Chondrocyte (in vitro differentiated cells): ENCODE data around the gene CPSF4. TPM values are rescaled to one million over a fixed set of nuclear protein-coding genes. Genes with fewer than 3 reads are reported as not detected.
A peak's percentile ranks its signal among the peaks of the same experiment; 100 is the strongest.

Source experiments
- DNase-seq: peaks from one replicate; pipeline ENCODE4 v3.0.0; 2021; ENCODE audit warnings: mixed read lengths, low spot score
- H3K27ac Mint-ChIP-seq: one replicate; pipeline ENCODE4 v1.8.0; 2021; ENCODE audit warnings: mild to moderate bottlenecking, moderate library complexity, mixed read lengths; ENCODE audit not compliant: unreplicated experiment
- H3K27me3 Mint-ChIP-seq: 2 replicates; pipeline ENCODE4 v1.8.0; 2021; ENCODE audit warnings: low read depth, mixed read lengths
- H3K36me3 Mint-ChIP-seq: 2 replicates; pipeline ENCODE4 v1.8.0; 2021; ENCODE audit warnings: low read depth, mixed read lengths
- H3K4me1 Mint-ChIP-seq: 2 replicates; pipeline ENCODE4 v1.8.0; 2021; ENCODE audit warnings: low read depth, mild to moderate bottlenecking, mixed read lengths
- H3K4me3 Mint-ChIP-seq: one replicate; pipeline ENCODE4 v1.8.0; 2021; ENCODE audit warnings: mild to moderate bottlenecking, moderate library complexity, mixed read lengths; ENCODE audit not compliant: unreplicated experiment
- H3K9me3 Mint-ChIP-seq: 2 replicates; pipeline ENCODE4 v1.8.0; 2021; ENCODE audit warnings: low read depth, mixed read lengths
- total RNA-seq: library from RNA; stranded (reverse); gene quantifications from 3 replicates; pipeline ENCODE4 v1.2.1, GENCODE V29; 2021
- TF ChIP-seq, protein P1 (sequence below): fragments of 200-600 bp; sonication (generic); IDR thresholded peaks from 2 replicates; pipeline ENCODE4 v1.5.0; 2021; ENCODE audit warnings: antibody characterized with exemption, mild to moderate bottlenecking, moderate library complexity

Gene CPSF4
- total RNA-seq, 1 donor from 2014 or later, result 36.6 TPM

DNA sequence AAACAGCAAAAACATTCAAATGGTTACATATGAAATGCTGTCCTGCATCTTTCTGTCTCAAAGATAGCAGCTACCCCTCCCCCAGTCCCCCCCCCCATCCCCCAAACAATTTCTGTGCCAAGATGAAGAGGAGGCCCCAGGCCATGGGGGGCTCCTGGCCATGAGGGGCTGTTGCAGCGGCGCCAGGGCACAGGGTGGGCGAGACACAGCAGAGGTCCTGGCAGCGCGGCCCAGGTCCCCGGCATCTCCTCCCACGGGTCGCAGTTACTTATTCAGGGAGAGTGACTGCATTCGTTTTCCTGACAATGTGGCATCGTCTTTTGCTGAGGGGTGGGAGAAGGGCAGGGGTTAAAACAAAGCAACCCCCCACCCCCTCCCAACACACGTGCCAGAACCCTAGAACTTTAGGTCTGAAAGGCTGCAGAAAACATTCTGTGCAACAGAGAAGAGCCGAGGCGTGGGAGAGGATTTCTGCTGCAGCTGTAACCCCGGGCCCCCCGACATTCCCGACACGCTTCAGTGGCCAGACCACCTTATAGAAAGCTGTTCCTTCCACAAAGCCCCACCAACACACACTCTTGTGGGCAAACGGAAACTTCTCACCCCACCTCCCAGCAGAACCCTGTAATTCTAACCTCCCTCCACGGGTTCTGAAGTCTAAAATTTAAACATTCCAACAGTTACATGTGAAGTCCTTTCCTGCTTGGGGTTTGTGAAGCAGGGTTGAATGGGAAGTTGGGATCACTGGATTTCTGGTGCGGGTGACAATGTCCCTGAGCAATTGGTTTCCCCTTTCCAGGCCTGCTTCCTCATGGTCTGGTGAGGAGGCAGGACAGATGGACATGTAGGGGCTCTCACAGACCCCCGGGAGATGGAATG is 42.1 kb upstream of the CPSF4 start:
- Mint-ChIP-seq H3K4me1 (peaks cover 16% of the 10 kb centered on the region), H3K27me3 (no peaks in the 10 kb centered on the region), H3K36me3 (peaks cover 24% of the 10 kb centered on the region), H3K4me3 (no peak overlapping the region), H3K9me3 (no peaks in the 10 kb centered on the region), H3K27ac (no peak overlapping the region)
- DNase-seq, result no peak
- TF ChIP-seq, protein P1, sequence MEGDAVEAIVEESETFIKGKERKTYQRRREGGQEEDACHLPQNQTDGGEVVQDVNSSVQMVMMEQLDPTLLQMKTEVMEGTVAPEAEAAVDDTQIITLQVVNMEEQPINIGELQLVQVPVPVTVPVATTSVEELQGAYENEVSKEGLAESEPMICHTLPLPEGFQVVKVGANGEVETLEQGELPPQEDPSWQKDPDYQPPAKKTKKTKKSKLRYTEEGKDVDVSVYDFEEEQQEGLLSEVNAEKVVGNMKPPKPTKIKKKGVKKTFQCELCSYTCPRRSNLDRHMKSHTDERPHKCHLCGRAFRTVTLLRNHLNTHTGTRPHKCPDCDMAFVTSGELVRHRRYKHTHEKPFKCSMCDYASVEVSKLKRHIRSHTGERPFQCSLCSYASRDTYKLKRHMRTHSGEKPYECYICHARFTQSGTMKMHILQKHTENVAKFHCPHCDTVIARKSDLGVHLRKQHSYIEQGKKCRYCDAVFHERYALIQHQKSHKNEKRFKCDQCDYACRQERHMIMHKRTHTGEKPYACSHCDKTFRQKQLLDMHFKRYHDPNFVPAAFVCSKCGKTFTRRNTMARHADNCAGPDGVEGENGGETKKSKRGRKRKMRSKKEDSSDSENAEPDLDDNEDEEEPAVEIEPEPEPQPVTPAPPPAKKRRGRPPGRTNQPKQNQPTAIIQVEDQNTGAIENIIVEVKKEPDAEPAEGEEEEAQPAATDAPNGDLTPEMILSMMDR, result no peak

DNA sequence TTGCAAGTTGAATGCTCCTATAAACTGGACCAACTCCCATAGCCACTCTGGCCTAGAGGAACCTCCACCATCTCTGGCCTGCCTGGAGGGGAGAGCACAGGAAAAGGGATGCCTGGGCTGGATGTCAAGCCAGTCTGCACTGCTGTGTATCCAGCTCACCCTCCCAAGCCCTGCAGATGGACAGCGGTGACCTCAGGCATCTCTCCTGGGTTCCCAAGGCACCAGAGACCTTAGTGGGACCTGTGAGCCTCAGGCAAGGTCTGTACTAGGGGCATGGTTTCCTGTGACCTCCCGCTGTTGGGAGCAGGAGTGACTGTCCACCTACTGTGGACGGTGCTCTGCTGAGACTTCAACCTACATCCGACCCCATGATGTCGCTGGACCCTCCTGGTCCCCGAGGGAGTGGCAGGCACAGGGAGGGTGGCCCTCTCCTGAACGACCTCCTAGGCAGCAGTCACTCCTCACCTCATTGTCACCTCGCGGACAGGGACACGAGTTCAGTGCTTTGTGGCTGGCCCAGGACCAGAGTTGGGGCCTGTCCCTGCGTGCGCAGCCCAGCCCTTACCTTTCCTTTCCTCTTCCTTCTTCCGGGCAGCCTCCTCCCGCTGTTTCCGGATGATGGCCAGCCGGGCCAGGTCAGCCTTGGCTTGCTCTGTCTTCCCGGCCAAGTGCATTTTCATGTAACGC is 41.3 kb upstream of the CPSF4 start:
- no peak overlapping the region for H3K4me3 Mint-ChIP-seq
- no peak overlapping the region for H3K27ac Mint-ChIP-seq
- no peaks in the 10 kb centered on the region for H3K27me3 Mint-ChIP-seq
- TF ChIP-seq, protein P1, result no peak
- no peak for DNase-seq
- peaks cover 16% of the 10 kb centered on the region for H3K4me1 Mint-ChIP-seq
- no peaks in the 10 kb centered on the region for H3K9me3 Mint-ChIP-seq
- peaks cover 21% of the 10 kb centered on the region for H3K36me3 Mint-ChIP-seq

DNA sequence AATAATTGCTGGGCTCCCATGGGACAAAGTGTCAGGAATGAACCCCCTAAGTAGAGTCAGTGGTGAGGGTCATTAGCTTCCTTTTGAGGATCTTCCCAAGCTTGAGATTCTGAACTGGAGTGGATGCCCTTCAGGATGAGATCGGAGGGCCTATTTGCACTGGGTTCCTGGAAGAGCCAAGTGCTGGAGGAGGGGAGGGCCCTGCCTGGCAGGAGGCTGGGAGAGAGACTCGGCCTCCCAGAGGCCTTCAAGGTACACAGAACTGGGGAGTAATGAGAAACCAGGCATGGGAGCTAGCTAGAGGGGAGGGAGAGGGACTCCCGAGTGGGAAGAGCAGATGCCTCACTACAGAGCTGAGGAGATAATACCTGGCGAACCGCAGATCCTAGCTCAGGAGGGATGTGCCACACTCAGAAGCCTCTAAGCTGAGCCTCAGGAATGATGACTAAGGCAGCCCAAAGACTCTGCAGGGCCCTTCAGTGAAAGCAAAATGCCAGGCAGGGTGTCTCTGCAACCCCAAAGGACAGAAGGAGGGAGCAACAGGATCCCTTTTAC is 39.8 kb upstream of the CPSF4 start:
- peak overlapping the region; percentile 57 for H3K27ac Mint-ChIP-seq
- TF ChIP-seq, protein P1, result no peak
- no peak overlapping the region for H3K4me3 Mint-ChIP-seq
- H3K27me3 Mint-ChIP-seq, result no peaks in the 10 kb centered on the region
- H3K9me3 Mint-ChIP-seq, result no peaks in the 10 kb centered on the region
- peaks cover 28% of the 10 kb centered on the region for H3K36me3 Mint-ChIP-seq
- H3K4me1 Mint-ChIP-seq, result peaks cover 7% of the 10 kb centered on the region
- no peak for DNase-seq

DNA sequence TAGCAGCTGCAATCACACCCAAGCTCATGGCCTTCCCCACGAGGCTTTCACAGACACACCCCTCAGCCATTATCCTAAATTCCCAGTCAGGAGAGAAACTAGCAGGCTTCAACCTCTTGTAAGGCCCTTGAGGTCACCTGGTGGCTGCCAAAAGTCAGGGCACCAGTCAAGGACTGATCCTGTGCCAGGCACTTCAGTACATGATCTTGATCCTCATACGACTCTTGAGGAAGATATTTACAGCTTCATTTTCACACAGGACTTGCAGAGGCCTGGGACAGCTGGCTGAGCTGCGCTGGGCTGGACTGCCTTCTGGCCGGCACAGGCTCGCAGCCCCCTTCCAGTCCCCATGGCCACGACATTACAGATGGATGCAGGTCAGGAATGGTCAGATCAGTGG is 39.1 kb upstream of the CPSF4 start:
- H3K27ac Mint-ChIP-seq, result no peak overlapping the region
- TF ChIP-seq, protein P1, result no peak
- no peaks in the 10 kb centered on the region for H3K27me3 Mint-ChIP-seq
- peaks cover 28% of the 10 kb centered on the region for H3K36me3 Mint-ChIP-seq
- peaks cover 12% of the 10 kb centered on the region for H3K4me1 Mint-ChIP-seq
- H3K4me3 Mint-ChIP-seq, result no peak overlapping the region
- no peak for DNase-seq
- no peaks in the 10 kb centered on the region for H3K9me3 Mint-ChIP-seq

DNA sequence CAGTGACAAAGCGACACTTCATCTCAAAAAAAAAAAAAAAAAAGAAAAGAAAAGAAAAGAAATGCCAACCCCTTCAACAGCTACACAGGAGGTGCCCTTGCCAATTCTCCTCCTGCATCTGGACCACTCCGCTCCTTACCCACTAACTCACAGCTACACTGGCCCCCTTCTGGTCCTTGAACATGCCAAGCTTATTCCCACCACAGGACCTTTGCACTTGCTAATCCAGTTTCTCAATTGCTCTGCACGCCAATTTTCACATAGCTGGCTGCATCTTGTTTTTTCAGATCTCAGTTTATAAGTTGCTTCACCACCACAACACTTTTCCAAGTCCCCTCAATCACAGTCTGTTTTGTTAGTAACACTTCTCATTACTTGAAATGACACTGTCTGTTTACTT is 35.9 kb upstream of the CPSF4 start:
- H3K4me3 Mint-ChIP-seq, result no peak overlapping the region
- peak overlapping the region; percentile 22 for H3K27ac Mint-ChIP-seq
- TF ChIP-seq, protein P1, result no peak
- H3K4me1 Mint-ChIP-seq, result peaks cover 32% of the 10 kb centered on the region
- peaks cover 24% of the 10 kb centered on the region for H3K36me3 Mint-ChIP-seq
- no peaks in the 10 kb centered on the region for H3K9me3 Mint-ChIP-seq
- no peaks in the 10 kb centered on the region for H3K27me3 Mint-ChIP-seq
- no peak for DNase-seq
